ENCODE measurements around the gene NR4A1. TPM values are rescaled to one million over a fixed set of nuclear protein-coding genes. Genes with fewer than 3 reads are reported as not detected.

NR4A1 gene
- total and polyA plus RNA-seq, 4 donors = 48.2 to 677 (median 284) TPM

DNA sequence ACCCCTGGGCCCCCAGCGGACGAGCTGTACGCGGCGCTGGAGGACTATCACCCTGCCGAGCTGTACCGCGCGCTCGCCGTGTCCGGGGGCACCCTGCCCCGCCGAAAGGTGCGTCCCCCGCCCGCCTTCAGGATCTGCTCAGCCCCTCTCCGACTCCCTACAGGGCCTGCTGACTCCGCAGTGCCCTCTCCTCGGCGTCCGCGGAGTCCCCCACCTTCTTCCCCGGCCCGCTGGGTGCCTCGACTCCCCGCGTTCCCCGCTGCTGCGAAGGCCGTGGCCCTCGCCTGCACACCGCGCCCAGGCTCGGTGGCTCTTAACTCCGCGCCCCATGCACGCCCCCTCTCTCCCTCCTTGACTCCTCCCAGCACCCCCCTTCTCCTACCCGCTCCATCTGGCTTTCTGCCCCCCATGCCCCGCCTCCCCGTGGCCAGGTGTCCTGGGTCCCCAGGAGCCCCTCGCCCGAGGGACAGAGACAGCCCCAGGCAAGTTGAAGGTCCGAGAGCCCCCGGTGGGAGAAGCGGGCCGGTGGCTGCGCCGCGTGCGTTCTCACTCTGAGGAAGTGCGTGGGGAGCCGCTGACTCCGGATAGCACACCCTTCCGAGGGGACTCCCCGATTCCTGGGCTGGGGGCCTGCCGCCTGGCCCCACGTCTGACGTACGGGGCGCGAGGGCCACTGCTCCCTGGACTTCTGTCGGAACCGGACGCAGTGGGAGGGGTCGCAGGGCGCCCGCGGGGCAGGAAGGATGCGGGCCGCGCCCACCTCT, 43.9 kb upstream of the NR4A1 start:
- Histone ChIP-seq H3K4me1 (ENCODE audit: control insufficient read depth in 1 of 2, insufficient read depth in 2 of 2, low read length in 2 of 2) (no peaks in the 10 kb centered on the region), H3K9me3 (ENCODE audit: control insufficient read depth, low read length) (no peaks in the 10 kb centered on the region), H3K27ac (ENCODE audit: low read depth in 1 of 2, low read length in 2 of 2) (no peak overlapping the region), H3K27me3 (ENCODE audit: control insufficient read depth in 1 of 2, insufficient read depth in 2 of 2, low read length in 1 of 2) (no peaks in the 10 kb centered on the region), H3K4me3 (ENCODE audit: low read length in 2 of 2) (peak overlapping the region; percentile 44 to 50), H3K36me3 (ENCODE audit: control insufficient read depth in 1 of 2, insufficient read depth in 2 of 2, low read length in 1 of 2) (no peaks in the 10 kb centered on the region)
- WGBS, 2 donors = 20% methylated on average over 67 to 72 of the region's 72 CpGs
- intact Hi-C loops (cut with DNase I) = no loop called here
- ATAC-seq (ENCODE audit: low FRiP score) (peak; percentile 30), DNase-seq (peak; percentile 76 to 83)

DNA sequence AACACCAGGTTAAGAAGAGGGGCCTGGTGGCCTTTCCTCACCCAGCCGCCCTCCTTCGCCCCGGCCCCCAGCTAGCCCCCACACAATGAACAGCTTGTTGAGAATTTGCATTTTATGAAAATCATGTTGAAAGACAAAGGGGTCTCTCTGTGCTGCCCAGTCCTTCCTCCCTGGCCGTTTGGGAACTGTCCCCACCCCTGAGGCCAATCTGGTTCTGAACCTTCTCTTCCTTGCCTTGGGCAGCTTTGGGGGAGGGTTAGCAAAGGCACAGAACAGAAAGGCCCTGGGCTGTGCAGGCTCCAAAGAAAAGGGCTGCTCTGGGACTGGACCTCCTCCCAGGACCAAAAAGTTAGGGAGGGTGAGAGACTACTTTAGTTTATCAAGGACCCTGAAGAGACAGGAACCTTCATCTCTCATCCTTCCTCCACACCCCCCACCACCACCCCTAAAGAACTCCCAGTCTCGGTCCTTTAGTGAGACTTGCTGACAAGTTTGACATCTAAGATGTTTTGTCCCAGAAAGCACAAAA, 43.2 kb upstream of the NR4A1 start:
- DNase-seq (no peak), ATAC-seq (ENCODE audit: low FRiP score) (no peak)
- Histone ChIP-seq H3K27me3 (ENCODE audit: control insufficient read depth in 1 of 2, insufficient read depth in 2 of 2, low read length in 1 of 2) (no peaks in the 10 kb centered on the region), H3K9me3 (ENCODE audit: control insufficient read depth, low read length) (no peaks in the 10 kb centered on the region), H3K36me3 (ENCODE audit: control insufficient read depth in 1 of 2, insufficient read depth in 2 of 2, low read length in 1 of 2) (no peaks in the 10 kb centered on the region), H3K4me3 (ENCODE audit: low read length in 2 of 2) (no peak overlapping the region), H3K4me1 (ENCODE audit: control insufficient read depth in 1 of 2, insufficient read depth in 2 of 2, low read length in 2 of 2) (no peaks in the 10 kb centered on the region), H3K27ac (ENCODE audit: low read depth in 1 of 2, low read length in 2 of 2) (no peak overlapping the region)
- intact Hi-C loops (cut with DNase I) = no loop called here
- 74 to 80% methylated on average over 5 of the region's 5 CpGs for WGBS, 2 donors

DNA sequence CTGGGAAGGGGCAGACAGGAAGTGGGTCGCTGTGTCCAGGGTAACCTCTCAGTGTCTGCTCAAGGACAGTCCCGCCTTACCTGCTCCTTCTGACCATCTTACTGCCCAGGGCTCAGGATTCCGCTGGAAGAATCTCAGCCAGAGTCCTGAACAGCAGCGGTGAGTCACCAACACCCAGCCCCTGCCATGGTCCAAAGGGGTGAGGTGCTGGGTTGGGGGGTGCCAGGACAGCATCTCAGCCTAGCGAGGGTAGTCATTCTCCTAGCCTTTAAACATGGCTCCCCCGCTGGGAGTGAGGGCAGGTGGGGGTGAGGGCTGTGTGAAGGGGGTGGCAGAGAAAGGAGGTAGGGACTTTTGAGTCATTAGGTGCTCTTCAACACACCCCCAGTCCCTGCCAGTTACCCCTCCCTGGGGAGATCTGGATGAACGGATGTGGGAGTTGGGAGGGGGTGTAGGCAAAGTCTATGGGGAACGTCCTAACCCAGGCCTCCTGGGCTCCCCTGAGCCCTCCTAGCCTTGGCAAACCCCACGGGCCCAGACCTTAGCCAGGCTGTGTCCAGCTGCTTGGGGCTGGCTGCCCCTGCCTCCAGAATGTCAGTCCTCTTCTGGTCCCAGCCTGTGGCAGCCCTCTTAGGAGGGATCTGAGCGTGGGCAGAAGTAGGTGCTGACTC, 42.0 kb upstream of the NR4A1 start:
- ATAC-seq (ENCODE audit: low FRiP score) = no peak
- intact Hi-C loops (cut with DNase I) = no loop called here
- no peaks in the 10 kb centered on the region for H3K27me3 ChIP-seq (ENCODE audit: control insufficient read depth in 1 of 2, insufficient read depth in 2 of 2, low read length in 1 of 2)
- H3K9me3 ChIP-seq (ENCODE audit: control insufficient read depth, low read length) = no peaks in the 10 kb centered on the region
- H3K4me3 ChIP-seq (ENCODE audit: low read length in 2 of 2) = no peak overlapping the region
- no peaks in the 10 kb centered on the region for H3K4me1 ChIP-seq (ENCODE audit: control insufficient read depth in 1 of 2, insufficient read depth in 2 of 2, low read length in 2 of 2)
- no peaks in the 10 kb centered on the region for H3K36me3 ChIP-seq (ENCODE audit: control insufficient read depth in 1 of 2, insufficient read depth in 2 of 2, low read length in 1 of 2)
- peak in 1 of 2 donors; percentile 30 for DNase-seq
- no peak overlapping the region for H3K27ac ChIP-seq (ENCODE audit: low read depth in 1 of 2, low read length in 2 of 2)
- 78 to 88% methylated on average over 10 of the region's 10 CpGs for WGBS, 2 donors

DNA sequence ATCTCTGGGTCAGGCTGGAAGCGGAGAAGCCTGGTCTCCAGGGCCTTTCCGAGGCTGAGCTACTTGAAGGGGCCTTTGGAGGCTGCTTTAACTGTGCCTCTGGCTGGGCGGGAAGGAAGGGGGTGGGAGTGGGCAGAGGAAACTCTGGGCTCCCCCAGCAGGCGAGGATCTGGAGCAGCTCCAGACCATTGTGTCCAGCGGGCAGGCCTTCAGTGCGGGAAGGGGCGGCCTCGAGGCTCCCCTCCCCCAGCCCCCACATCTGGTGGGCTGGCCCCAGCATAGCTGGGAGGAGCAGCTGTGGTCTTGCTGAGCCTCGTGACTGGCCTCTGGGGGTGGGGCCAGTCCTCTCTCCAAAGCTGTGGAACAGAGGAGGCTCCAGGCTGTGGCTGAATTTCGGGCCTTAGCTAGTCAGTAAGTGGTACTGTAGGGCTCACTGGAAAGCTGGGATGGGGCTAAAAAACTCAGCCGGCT, 41.1 kb upstream of the NR4A1 start:
- intact Hi-C loops (cut with DNase I) = no loop called here
- no peaks in the 10 kb centered on the region for H3K36me3 ChIP-seq (ENCODE audit: control insufficient read depth in 1 of 2, insufficient read depth in 2 of 2, low read length in 1 of 2)
- ATAC-seq (ENCODE audit: low FRiP score) (peak; percentile 85), DNase-seq (peak; percentile 84 to 88)
- H3K9me3 ChIP-seq (ENCODE audit: control insufficient read depth, low read length) = no peaks in the 10 kb centered on the region
- no peaks in the 10 kb centered on the region for H3K27me3 ChIP-seq (ENCODE audit: control insufficient read depth in 1 of 2, insufficient read depth in 2 of 2, low read length in 1 of 2)
- no peaks in the 10 kb centered on the region for H3K4me1 ChIP-seq (ENCODE audit: control insufficient read depth in 1 of 2, insufficient read depth in 2 of 2, low read length in 2 of 2)
- WGBS, 2 donors = 32 to 37% methylated on average over 10 to 11 of the region's 11 CpGs
- H3K27ac ChIP-seq (ENCODE audit: low read depth in 1 of 2, low read length in 2 of 2) = peak overlapping the region in 1 of 2 donors; percentile 10
- H3K4me3 ChIP-seq (ENCODE audit: low read length in 2 of 2) = no peak overlapping the region

DNA sequence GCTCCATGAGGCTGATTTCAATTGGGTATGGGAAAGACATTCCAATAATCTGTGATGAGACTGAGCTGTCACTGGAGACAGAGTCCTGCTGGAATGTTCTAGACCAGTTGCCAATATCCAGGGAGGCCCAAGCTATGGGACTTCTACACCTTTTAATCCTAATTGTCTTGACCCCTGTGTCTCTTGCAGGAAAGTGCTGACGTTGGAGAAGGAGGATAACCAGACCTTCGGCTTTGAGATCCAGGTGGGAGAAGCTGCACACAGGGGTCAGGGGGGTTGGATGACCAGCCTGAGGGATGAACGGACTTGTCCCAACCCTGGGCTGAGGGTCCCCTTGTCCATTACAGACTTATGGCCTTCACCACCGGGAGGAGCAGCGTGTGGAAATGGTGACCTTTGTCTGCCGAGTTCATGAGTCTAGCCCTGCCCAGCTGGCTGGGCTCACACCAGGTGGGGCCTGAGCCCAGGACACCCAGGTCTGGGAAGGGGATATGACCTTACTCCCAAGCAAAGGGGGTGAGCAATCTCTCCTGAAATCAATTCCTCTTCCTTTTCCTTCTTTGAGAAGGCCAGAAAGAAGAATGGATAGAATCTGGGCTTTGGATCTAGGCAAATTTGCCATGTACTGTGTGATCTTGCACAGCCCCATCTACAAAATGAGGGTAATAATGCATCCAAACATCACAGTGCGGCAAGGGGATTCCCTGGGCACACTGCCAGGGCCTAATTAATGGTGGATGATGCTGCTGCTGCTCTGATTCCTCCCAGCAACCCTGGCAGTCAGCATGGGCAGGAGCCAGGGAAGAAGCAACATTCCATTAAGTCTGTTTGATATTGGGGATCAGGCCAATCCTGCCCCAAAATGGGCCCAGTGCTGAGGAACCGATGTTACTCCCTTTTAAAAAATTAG, 40.3 kb upstream of the NR4A1 start:
- no peak overlapping the region for H3K27ac ChIP-seq (ENCODE audit: low read depth in 1 of 2, low read length in 2 of 2)
- H3K4me1 ChIP-seq (ENCODE audit: control insufficient read depth in 1 of 2, insufficient read depth in 2 of 2, low read length in 2 of 2) = no peaks in the 10 kb centered on the region
- no peaks in the 10 kb centered on the region for H3K9me3 ChIP-seq (ENCODE audit: control insufficient read depth, low read length)
- H3K27me3 ChIP-seq (ENCODE audit: control insufficient read depth in 1 of 2, insufficient read depth in 2 of 2, low read length in 1 of 2) = no peaks in the 10 kb centered on the region
- 88 to 89% methylated on average over 8 of the region's 8 CpGs for WGBS, 2 donors
- ATAC-seq (ENCODE audit: low FRiP score) (no peak), DNase-seq (no peak)
- no peak overlapping the region for H3K4me3 ChIP-seq (ENCODE audit: low read length in 2 of 2)
- H3K36me3 ChIP-seq (ENCODE audit: control insufficient read depth in 1 of 2, insufficient read depth in 2 of 2, low read length in 1 of 2) = no peaks in the 10 kb centered on the region
- intact Hi-C loops (cut with DNase I) = no loop called here

DNA sequence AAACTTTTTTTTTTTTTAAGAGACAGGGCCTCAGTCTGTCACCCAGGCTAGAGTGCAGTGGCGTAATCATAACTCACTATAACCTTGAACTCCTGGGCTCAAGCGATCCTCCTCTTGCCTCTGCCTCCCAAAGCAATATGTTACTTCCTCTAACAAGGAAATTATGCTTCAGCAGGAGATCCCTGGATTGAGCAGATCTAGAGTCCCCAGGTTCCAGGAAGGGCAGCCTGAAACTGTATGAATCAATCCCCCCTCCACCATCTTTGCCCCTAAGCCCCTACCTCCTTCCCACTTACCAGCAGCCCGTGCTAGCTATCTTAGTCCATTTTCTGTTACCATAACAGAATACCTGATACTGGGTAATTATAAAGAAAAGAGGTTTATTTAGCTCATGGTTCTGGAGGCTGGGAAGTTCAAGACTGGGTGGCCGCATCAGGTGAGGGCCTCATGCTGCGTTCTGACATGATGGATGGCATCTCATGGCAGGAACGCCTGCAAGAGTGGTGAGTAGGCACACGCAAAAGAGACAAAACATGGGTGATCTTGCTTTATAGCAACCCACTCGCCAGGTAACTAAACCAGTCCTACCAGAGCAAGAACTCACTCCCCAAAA, 39.5 kb upstream of the NR4A1 start:
- H3K27ac ChIP-seq (ENCODE audit: low read depth in 1 of 2, low read length in 2 of 2) = no peak overlapping the region
- H3K4me1 ChIP-seq (ENCODE audit: control insufficient read depth in 1 of 2, insufficient read depth in 2 of 2, low read length in 2 of 2) = no peaks in the 10 kb centered on the region
- H3K4me3 ChIP-seq (ENCODE audit: low read length in 2 of 2) = no peak overlapping the region
- no peak for ATAC-seq (ENCODE audit: low FRiP score)
- 98% methylated on average over 8 of the region's 8 CpGs for WGBS, 2 donors
- DNase-seq = no peak
- intact Hi-C loops (cut with DNase I) = no loop called here
- no peaks in the 10 kb centered on the region for H3K27me3 ChIP-seq (ENCODE audit: control insufficient read depth in 1 of 2, insufficient read depth in 2 of 2, low read length in 1 of 2)
- H3K36me3 ChIP-seq (ENCODE audit: control insufficient read depth in 1 of 2, insufficient read depth in 2 of 2, low read length in 1 of 2) = no peaks in the 10 kb centered on the region
- no peaks in the 10 kb centered on the region for H3K9me3 ChIP-seq (ENCODE audit: control insufficient read depth, low read length)

DNA sequence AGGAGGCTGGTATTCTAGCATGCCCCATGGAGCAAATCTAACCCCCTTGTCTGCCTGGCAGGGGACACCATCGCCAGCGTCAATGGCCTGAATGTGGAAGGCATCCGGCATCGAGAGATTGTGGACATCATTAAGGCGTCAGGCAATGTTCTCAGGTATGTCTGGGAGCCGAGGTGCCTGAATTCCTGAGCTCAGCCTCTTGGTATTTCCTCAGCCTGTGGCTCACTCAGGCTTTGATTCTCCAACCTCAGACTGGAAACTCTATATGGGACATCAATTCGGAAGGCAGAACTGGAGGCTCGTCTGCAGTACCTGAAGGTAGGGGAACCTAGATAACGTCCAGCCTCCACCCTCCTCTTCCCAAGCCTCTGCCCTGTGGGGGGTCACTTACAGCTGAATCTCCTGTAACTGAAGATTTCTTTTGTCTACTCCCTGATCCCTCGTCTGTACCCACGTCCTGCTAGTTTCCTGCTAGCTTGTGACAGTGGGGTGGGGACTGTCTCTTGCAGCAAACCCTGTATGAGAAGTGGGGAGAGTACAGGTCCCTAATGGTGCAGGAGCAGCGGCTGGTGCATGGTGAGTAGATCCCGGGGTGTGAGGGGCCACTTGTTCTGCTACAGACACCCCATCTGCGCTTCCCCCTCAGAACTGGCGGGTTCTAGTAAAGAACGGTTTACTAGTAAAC, 37.5 kb upstream of the NR4A1 start:
- WGBS, 2 donors = 92 to 93% methylated on average over 16 of the region's 16 CpGs
- Histone ChIP-seq H3K27me3 (ENCODE audit: control insufficient read depth in 1 of 2, insufficient read depth in 2 of 2, low read length in 1 of 2) (no peaks in the 10 kb centered on the region), H3K4me3 (ENCODE audit: low read length in 2 of 2) (no peak overlapping the region), H3K36me3 (ENCODE audit: control insufficient read depth in 1 of 2, insufficient read depth in 2 of 2, low read length in 1 of 2) (no peaks in the 10 kb centered on the region), H3K9me3 (ENCODE audit: control insufficient read depth, low read length) (no peaks in the 10 kb centered on the region), H3K4me1 (ENCODE audit: control insufficient read depth in 1 of 2, insufficient read depth in 2 of 2, low read length in 2 of 2) (no peaks in the 10 kb centered on the region), H3K27ac (ENCODE audit: low read depth in 1 of 2, low read length in 2 of 2) (no peak overlapping the region)
- no peak for ATAC-seq (ENCODE audit: low FRiP score)
- no peak for DNase-seq
- intact Hi-C loops (cut with DNase I) = no loop called here
